ENCODE data around the gene DERL3. TPM values are rescaled to one million over a fixed set of nuclear protein-coding genes. Genes with fewer than 3 reads are reported as not detected.

Gene DERL3
- total RNA-seq, 1 experiment from 2014 or later: 9.8 TPM

DNA sequence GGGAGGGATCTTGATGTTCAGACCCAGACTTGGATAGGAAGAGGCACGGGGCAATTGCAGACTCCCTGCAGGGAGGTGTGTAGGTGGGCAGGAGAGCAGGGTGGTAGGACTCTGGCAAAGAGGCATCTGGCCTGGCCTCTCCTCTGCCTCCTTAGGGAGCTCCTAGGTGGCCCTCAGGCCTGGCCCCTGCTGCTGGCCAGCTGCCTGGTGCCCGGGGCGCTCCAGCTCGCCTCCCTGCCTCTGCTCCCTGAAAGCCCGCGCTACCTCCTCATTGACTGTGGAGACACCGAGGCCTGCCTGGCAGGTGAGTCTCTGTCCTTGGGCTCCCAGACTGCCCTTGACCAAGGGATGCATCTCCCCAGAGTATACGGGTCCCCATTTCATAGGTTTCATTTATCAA, 38.8 kb upstream of the DERL3 start:
- Histone ChIP-seq H3K18ac (ENCODE audit: insufficient read length, low read depth, low read length) (no peak overlapping the region), H3K4ac (ENCODE audit: low read depth, low read length) (no peak overlapping the region), H3K27ac (ENCODE audit: insufficient read length, low read depth, low read length) (no peak overlapping the region), H3K4me2 (ENCODE audit: insufficient read depth, insufficient read length, low read length) (no peak overlapping the region), H3K79me1 (ENCODE audit: insufficient read depth, low read depth, low read length, poor library complexity, severe bottlenecking) (no peaks in the 10 kb centered on the region), H3K23ac (ENCODE audit: insufficient read length, low read depth, low read length) (no peak overlapping the region), H2BK15ac (ENCODE audit: low read depth, low read length) (no peak overlapping the region), H3K79me2 (ENCODE audit: insufficient read depth, low read length) (no peaks in the 10 kb centered on the region), H3K4me1 (ENCODE audit: insufficient read depth, low read length) (no peaks in the 10 kb centered on the region), H3K27me3 (ENCODE audit: insufficient read depth, low read length) (no peaks in the 10 kb centered on the region), H4K5ac (ENCODE audit: insufficient read length, low read depth, low read length) (no peak overlapping the region), H2AFZ (ENCODE audit: low read length) (no peak overlapping the region), H3K9ac (ENCODE audit: extremely low read depth, insufficient read length, low read length) (no peak overlapping the region), H4K20me1 (ENCODE audit: control insufficient read depth, insufficient read depth, insufficient read length) (no peaks in the 10 kb centered on the region), H3K14ac (ENCODE audit: insufficient read depth, low read length) (no peak overlapping the region), H2BK5ac (ENCODE audit: insufficient read length, low read length) (no peak overlapping the region), H3K9me3 (ENCODE audit: control insufficient read depth, low read depth, low read length) (no peaks in the 10 kb centered on the region), H2AK5ac (ENCODE audit: insufficient read length, low read length) (no peak overlapping the region), H4K8ac (replicated peaks; ENCODE audit: insufficient read length, low read depth, low read length) (no peak overlapping the region), H2BK120ac (ENCODE audit: low read depth, low read length, poor library complexity, severe bottlenecking) (no peak overlapping the region), H3K23me2 (ENCODE audit: insufficient read length, low read depth, low read length, poor library complexity, severe bottlenecking) (no peaks in the 10 kb centered on the region), H3K56ac (ENCODE audit: insufficient read length, low read depth, low read length) (no peak overlapping the region), H3T11ph (ENCODE audit: low read length) (no peak overlapping the region), H2BK12ac (ENCODE audit: insufficient read length, low read depth, low read length) (no peak overlapping the region), H4K91ac (ENCODE audit: insufficient read length, low read depth, low read length) (no peak overlapping the region), H2BK20ac (ENCODE audit: low read depth, low read length, poor library complexity, severe bottlenecking) (no peak overlapping the region)
- WGBS (ENCODE audit: extremely low coverage, insufficient read length, low lambda C conversion rate): no CpG with 5 or more reads among the region's 8 CpGs
- H3K36me3 Mint-ChIP-seq (ENCODE audit: insufficient read depth in 1 of 3, low read depth in 3 of 3): peaks cover 8 to 19% (median 10%) of the 10 kb centered on the region in 3 experiments; a peak in 5 of 7 replicates
- peaks cover 0 to 4% of the 10 kb centered on the region in 2 experiments; a peak in 1 of 4 replicates for H3K4me1 Mint-ChIP-seq
- no peak for TF ChIP-seq CTCF (conservative IDR thresholded peaks at IDR 0.05)
- H3K4me3 Mint-ChIP-seq: no peak overlapping the region
- no peaks in the 10 kb centered on the region for H3K27me3 Mint-ChIP-seq (ENCODE audit: low read depth)
- no peaks in the 10 kb centered on the region for H3K9me3 Mint-ChIP-seq
- H3K27ac Mint-ChIP-seq: no peak overlapping the region
- DNase-seq: no peak
